HG02588 (cell line): Measurements from ENCODE around the gene SNAP29.
"Not testable (repeated sequence)": the region's sequence is repeated elsewhere in the genome, so short reads cannot be mapped to it uniquely, and the experiment has no call there.

Experiments used
- ATAC-seq: cut with Tn5 transposase; IDR thresholded peaks from one replicate; pipeline ENCODE4 v1.9.1; 2021; ENCODE audit warnings: mild to moderate bottlenecking, moderate library complexity; ENCODE audit not compliant: unreplicated experiment

The SNAP29 gene

GRCh38 chr22:20834206-20834605 is 24.6 kb upstream of the SNAP29 start:
- ATAC-seq = no peak

DNA sequence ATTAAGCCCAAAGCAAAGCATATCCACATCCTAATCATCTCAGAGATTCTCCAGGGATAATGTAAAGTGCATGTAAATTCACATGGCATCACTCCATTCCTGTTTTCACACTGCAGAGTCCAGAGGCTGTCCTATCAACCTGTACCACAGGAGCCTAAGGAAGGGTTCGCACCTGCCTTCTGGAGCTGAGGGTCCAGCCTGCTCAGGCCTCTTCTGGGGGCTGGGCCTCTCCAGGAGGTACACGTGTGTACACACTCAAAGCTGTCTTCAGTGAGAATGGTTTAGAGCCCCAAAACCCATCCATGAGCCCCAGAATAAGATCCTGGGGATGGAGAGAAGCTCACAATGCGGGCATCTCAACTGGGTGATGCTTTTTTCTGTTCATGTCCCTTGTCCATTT is 24.1 kb upstream of the SNAP29 start:
- ATAC-seq = no peak

DNA sequence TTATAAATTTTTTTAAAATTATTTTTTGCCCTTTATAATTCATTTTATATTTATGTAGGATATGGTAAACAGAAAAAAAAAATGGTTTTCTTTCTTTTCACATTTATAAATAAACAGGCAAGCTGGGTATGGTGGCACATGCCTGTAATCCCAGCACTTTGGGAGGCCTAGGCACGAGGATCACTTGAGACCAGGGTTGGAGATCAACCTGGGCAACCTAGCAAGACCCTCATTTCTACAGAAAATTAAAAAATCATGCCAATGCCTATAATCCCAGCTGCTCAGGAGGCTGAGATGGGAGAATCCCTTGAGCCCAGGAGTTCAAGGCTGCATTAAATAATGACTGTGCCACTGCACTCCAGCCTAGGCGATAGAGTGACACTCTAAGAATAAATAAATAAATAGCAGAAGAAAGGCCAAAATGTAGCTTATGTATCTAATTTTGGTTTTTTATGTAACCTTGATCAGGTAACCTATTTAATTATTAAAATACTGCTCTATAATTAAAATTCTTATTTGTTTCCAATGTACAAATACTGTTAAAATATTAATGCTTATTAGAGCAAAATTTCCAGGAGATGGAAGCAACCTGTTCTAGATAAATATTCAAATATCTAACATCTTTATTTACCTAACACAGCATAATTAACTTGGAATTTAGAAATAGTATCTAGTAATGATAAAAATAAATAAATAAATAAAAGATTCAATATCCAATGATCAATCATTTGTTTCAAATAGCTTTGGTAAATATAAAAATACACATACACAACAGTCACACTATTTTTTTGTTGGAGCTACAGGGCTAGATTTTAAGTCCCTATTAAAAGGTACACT is 21.6 kb upstream of the SNAP29 start:
- no peak for ATAC-seq

GRCh38 chr22:20839354-20839753 is 19.5 kb upstream of the SNAP29 start:
- ATAC-seq = not testable (repeated sequence)

DNA sequence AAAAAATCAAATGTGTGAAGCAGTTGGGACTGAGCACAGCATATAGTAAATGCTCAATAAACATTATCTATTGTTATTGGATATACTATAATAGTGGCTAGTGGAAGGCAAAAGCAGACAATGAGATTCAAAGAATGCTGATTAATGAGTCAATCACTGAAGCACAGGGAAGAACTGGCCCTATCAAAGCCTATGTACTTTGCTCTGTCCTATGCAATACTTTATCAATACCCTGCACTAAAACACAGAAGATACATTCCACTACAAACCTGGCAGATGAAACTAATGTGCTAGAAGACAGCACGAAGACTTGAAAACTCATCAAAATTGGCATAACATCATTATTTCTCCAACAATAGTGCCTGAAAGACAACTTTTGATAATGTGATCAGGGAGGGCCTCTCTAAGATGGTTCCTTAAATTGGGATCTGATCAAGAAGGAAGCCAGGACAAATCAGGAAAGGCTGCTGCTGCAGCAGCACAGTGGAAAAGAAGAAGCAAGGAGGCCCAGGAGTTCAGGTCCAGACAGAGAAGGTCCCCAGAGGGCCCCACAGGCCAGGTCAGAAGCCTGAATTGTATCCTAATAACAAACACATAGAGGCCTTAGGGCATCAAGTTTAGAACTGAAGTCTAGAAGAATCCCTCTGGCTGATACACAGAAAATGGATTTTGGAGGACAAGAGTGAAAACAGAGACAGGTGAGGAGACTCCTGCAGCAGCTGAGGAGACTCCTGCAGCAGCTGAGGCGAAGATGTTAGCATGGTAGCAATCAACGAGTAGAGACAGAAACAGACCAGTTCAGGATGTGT is 18.8 kb upstream of the SNAP29 start:
- ATAC-seq = no peak

- no peak for ATAC-seq
Observed at GRCh38 chr22:20840646-20841371, 18.0 kb upstream of the SNAP29 start.

DNA sequence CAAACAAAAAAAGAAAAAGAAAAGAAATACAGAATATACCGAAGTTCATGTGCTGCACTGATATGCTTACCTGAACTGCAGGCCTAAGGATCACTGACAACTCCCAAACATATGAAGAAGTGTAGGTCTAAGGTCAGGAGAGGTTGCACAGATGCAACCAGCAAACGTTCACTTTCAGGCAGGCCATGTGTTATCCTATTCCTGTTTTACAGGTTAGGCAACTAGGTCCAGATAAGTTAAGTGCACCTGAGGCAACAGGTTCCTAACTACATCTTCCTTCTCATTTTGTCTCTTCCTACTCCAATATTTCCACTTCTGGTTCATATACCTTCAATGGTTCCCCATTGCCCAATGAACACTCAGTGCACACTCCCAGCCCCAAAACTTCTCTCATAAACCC is 15.3 kb upstream of the SNAP29 start:
- no peak for ATAC-seq

DNA sequence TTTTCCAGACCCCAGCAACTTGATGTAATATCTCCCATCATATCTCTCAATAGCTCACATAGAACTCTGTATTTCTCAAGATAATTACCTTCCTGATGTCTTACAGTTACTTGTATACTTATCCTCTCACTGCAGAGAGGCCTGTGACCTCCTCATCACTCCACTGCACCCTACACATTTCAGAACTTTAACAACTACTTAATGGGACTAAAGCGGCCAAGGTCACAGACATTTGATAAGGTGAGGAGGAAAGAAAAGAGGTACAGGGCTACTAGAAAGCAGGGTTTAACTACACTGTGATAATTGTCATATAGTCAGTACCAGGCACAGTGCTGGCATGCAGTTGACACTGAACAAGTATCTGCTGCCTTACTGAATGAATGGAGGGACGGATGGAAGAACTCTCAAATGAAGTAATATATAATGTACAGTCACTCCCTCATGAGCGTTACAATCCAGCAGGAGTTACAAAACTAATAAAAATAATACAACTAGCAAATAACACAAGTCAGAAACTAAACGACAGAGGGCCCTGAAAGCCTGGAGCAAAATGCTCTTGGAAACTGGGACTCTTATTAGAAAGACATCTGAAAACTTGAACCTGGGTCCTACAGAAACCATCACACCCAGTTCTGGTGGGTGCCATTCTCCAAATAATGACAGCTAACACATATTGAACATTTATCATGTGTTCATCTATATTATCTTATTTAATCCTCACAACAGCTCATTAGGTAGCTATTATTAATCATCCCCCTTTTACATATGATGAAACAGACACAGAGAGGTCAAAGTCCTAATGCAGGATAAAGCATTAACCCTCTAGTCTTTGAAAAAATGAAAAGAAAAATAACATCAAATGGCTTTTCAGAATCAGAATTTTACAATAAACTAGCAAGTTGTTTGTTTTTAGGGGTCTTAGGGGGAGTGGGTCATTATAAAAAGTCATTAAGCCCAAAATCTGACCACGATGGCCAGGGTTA is 14.5 kb upstream of the SNAP29 start:
- no peak for ATAC-seq

DNA sequence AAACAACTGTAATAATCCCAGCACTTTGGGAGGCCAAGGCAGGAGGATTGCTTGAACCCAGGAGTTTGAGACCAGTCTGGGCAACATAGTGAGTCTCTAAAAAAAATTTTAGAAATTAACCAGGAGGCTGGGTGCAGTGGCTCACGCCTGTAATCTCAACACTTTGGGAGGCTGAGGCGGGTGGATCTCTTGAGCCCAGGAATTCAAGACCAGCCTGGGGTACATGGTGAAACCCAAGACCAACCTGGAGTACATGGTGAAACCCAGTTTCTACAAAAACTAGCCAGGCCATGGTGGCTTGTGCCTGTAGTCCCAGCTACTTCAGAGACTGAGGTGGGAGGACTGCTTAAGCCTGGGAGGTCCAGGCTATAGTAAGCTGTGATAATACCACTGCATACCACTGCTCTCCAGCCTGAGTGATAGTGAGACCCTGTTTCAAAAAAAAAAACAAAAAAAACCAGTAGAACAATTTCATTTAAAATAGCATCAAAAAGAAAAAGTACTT is 11.4 kb upstream of the SNAP29 start:
- no peak for ATAC-seq

DNA sequence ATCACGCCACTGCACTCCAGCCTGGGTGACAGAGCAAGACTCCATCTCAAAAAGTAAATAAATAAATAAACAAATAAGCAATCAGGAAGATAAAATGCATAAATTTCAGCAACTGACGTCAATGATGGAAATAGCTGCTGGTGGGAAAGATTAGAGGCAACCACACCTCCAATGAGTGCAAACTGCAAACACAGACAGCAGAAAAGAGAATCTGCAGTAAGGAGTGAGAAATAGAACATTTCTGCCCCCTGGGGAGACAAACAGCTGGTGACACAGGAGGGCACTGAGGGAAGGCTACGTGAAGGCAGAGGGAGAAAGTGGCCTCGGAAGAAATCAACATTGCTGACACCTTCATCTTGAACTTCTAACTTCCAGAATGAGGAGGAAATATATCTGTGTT is 6.7 kb upstream of the SNAP29 start:
- no peak for ATAC-seq

DNA sequence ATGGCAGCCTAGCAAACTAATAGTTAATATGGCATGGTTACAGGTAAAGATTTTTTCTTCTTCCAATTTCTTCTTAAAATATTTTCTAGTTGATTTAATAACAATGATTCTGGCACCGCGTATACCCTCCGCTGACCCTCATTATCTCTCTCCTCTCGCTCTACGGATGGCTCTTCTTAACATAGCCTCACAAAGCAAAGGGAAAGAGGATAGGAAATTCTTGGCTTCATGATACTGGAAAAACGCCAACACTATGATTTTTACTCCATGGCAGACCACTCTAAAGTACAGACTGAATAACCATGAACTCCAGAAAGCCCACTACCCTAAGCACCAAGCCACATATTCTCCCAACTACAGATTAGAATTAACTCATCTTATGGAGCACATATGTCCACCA is 6.3 kb upstream of the SNAP29 start:
- no peak for ATAC-seq

DNA sequence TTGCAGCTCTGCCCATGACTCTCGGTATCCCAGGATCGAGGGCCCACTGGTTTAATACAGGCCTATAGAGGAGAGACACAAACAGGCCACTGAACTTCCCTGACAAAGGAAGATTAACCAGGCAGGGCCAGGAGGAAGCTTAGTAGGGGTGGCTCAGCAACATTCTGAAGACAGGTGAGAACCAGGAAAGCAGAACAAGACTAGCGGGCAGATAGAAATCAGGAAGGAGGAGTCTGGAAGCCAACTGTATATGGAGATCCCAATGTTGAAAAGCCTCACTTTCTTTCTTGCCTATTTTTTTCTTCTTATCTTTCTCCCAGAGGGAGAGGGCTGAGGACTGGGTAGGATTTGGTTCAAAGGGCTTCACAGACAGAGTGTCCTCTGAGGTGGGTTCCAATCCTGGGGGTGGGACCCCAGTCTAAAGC is 5.6 kb upstream of the SNAP29 start:
- ATAC-seq = no peak

DNA sequence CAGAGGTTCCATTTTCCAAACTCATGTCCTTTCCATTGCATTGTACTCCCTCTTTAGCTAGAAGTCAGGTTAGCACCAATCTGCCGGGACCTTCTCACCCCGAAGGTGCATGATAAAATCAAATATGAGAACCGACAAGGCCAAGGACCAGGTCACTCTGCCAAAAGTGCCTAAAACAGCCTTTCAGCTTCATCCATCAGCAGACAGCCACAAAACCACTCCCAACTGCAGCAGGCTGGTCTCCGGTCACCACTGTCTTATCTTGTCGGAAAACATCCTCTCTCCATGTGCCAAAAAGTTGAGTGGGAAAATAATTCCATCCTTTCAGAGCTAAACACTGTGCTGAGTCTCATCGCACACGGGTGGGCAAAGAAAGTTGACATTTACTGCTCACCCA is 1.6 kb upstream of the SNAP29 start:
- no peak for ATAC-seq

- ATAC-seq = peak; percentile 45
Observed at GRCh38 chr22:20857838-20858614, 781 bp upstream of the SNAP29 start.

DNA sequence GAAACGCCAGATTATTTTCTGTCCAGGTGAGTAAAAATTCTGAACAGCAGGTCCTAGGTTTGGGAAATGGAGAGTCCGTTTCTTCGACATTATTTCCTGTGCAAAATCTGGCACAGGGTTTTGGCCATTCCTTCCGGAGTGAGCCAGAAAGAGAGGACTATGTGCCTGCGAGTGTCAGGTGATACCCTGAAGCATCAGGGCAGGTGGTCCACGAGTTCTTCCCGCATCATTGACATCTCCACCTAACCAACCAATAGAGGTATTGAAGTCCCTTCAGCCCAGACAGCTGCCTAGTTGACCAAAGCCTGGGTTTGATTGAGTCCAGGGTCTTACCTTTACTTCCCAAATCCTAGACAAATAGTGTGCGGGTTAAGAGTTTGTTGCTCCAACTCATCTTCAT is 808 bp downstream of the SNAP29 start:
- ATAC-seq = no peak

DNA sequence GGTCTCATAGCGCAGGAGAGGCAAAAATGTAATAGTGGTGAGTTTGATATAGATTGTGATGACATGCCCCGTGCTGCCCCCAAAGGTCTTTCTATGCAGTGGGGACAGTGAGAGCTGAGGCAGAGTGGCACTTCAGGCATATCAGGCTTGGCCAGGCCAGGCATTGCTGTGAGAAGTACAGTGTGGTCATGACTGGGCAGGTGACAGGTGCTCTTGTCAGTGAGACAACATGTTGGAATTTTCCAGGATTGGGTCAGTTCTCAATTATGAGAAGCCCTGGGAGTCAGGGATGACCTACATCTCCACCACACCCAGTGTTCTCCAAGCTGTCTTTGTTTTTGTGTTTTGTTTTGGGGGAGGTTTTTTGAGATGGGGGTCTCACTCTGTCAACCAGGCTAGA is 3.7 kb downstream of the SNAP29 start:
- no peak for ATAC-seq

- no peak for ATAC-seq
Observed at GRCh38 chr22:20863366-20863765, 4.6 kb downstream of the SNAP29 start.

- ATAC-seq = no peak
Observed at GRCh38 chr22:20864186-20864908, 5.5 kb downstream of the SNAP29 start.

GRCh38 chr22:20865331-20865730 is 6.5 kb downstream of the SNAP29 start:
- ATAC-seq = no peak
